GM10248 (cell line): ENCODE data around the gene CDH16.

Experiments
- CTCF ChIA-PET: fragments of 300-600 bp; sonication (Branson Sonifier 250); formaldehyde crosslinking; extraction: SDS; loops from one replicate; lab custom pipeline; 2021; ENCODE audit warnings: antibody characterized with exemption; lab: Yijun Ruan, JAX
- POLR2A ChIA-PET: fragments of 350-650 bp; sonication (Branson Sonifier 250); formaldehyde crosslinking; extraction: SDS; loops from one replicate; lab custom pipeline; 2020; ENCODE audit warnings: antibody characterized with exemption; lab: Yijun Ruan, JAX
- DNase-seq: peaks from one replicate; pipeline ENCODE4 v3.0.0; 2012; ENCODE audit errors: extremely low spot score
- CTCF ChIP-seq: IDR thresholded peaks from 2 replicates; pipeline ENCODE4 v1.5.1; 2012; ENCODE audit warnings: mild to moderate bottlenecking, low read depth; ENCODE audit errors: extremely low read depth, missing control alignments, control extremely low read depth

The CDH16 gene

GRCh38 chr16:66918803-66919568 is at the start of gene CDH16:
TSS of gene CDH16 (minus strand) at chr16:66918885. CDS start at chr16:66918065, 820 bp downstream.
- TF ChIP-seq CTCF = no peak
- POLR2A ChIA-PET = no interaction called here
- CTCF ChIA-PET = interaction anchor here (1.0 to 4.3 kb wide), 10 partner anchors 9 to 267 kb away, joined by 3 to 28 read pairs (median 4); no protein-coding TSS in a partner anchor
- no peak for DNase-seq

- ChIA-PET POLR2A (no interaction called here), CTCF (interaction anchor here (0.7 to 3.8 kb wide), 9 partner anchors 9 to 222 kb away, joined by 3 to 28 read pairs (median 5); no protein-coding TSS in a partner anchor)
These were observed 45.4 kb upstream of the CDH16 start for GRCh38 chr16:66964049-66964448.

GRCh38 chr16:66961914-66962313 is 43.2 kb upstream of the CDH16 start:
- DNase-seq = no peak
- no peak for TF ChIP-seq CTCF
- CTCF ChIA-PET = interaction anchor here (0.8 to 7.0 kb wide), 7 partner anchors 10 to 196 kb away, joined by 3 to 32 read pairs (median 4); no protein-coding TSS in a partner anchor
- POLR2A ChIA-PET = no interaction called here

More at GRCh38 chr16:66964049-66964448, 45.4 kb upstream of the CDH16 start:
- no peak for DNase-seq
- TF ChIP-seq CTCF = no peak

GRCh38 chr16:66961065-66961744 is 42.5 kb upstream of the CDH16 start, which contains the start of gene CES3:
TSS of gene CES3 (plus strand) at chr16:66961266. CDS start at chr16:66961308, 42 bp downstream.
- CTCF ChIA-PET = interaction anchor here (0.7 to 7.0 kb wide), 18 partner anchors 9 to 359 kb away, joined by 3 to 32 read pairs (median 3); no protein-coding TSS in a partner anchor

GRCh38 chr16:66960270-66960669 is 41.6 kb upstream of the CDH16 start:
- ChIA-PET POLR2A (no interaction called here), CTCF (interaction anchor here (0.7 to 7.0 kb wide), 14 partner anchors 8 to 278 kb away, joined by 3 to 32 read pairs (median 3); no protein-coding TSS in a partner anchor)

More at GRCh38 chr16:66961065-66961744, 42.5 kb upstream of the CDH16 start, which contains the start of gene CES3:
- peak; percentile 73 for DNase-seq
- peak; percentile 86 for TF ChIP-seq CTCF
- POLR2A ChIA-PET = interaction anchor here (0.5 to 0.6 kb wide), 2 partner anchors 9 to 140 kb away, joined by 3 read pairs; no protein-coding TSS in a partner anchor

More at GRCh38 chr16:66960270-66960669, 41.6 kb upstream of the CDH16 start:
- DNase-seq = no peak
- no peak for TF ChIP-seq CTCF
